Transverse colon (tissue), 4 donors: Measurements from ENCODE around the gene GDPD5. TPM values are rescaled to one million over a fixed set of nuclear protein-coding genes. Genes with fewer than 3 reads are reported as not detected.

Source experiments
- DNase-seq: peaks from one replicate; pipeline ENCODE4 v3.0.0-alpha.2; 2019
- H3K27ac ChIP-seq, 4 donors: fragments of 200-600 bp; sonication (generic); 2 replicates each; pipeline ENCODE4 v1.5.1; 2016 to 2018; ENCODE audit warnings: inconsistent platforms in 4 of 4
- H3K27me3 ChIP-seq: fragments of 200-600 bp; sonication (generic); 2 replicates; pipeline ENCODE4 v1.5.1; 2017; ENCODE audit warnings: inconsistent platforms
- H3K36me3 ChIP-seq, 4 donors: fragments of 200-600 bp; sonication (generic); 2 replicates each; pipeline ENCODE4 v1.5.1; 2017 to 2019; ENCODE audit warnings: inconsistent platforms in 4 of 4
- H3K4me1 ChIP-seq, 4 donors: fragments of 200-600 bp; sonication (generic); 2 replicates each; pipeline ENCODE4 v1.5.1; 2017 to 2020; ENCODE audit warnings: inconsistent platforms in 4 of 4
- H3K4me3 ChIP-seq, 4 donors: fragments of 200-600 bp; sonication (generic); 1 replicate in 1 of 4; 2 replicates in 3 of 4; pipeline versions ENCODE4 v1.5.1 to v1.6.1; 2017 to 2019; ENCODE audit warnings: inconsistent platforms in 4 of 4
- H3K9me3 ChIP-seq, 2 donors: fragments of 200-600 bp; sonication (generic); 2 replicates each; pipeline ENCODE4 v1.5.1; 2017 to 2019; ENCODE audit warnings: inconsistent platforms in 2 of 2
- EP300 ChIP-seq: sonication (generic); formaldehyde crosslinking; IDR thresholded peaks from one replicate; pipeline ENCODE4 v1.6.1; 2017; ENCODE audit warnings: antibody characterized with exemption, low read depth
- POLR2A ChIP-seq: fragments of 450-650 bp; IDR thresholded peaks from one replicate; pipeline ENCODE4 v1.6.1; 2016; ENCODE audit warnings: antibody characterized with exemption, mild to moderate bottlenecking, moderate library complexity
- POLR2AphosphoS5 ChIP-seq, 3 donors: sonication (generic); formaldehyde crosslinking; IDR thresholded peaks; one replicate each; pipeline ENCODE4 v1.6.1; 2016; ENCODE audit warnings: antibody characterized with exemption in 3 of 3
- WGBS, 2 donors: methylation state at CpG; one replicate each; pipeline ENCODE4 v1.1.5; 2018; ENCODE audit warnings: low coverage in 1 of 2; 5-methylcytosine and 5-hydroxymethylcytosine counted together
- in situ Hi-C, 4 donors: fragments of 200-750 bp; cut with MboI; loops; one replicate each; pipeline versions ENCODE4 v1.15.0 to v1.15.1; 2017; ENCODE audit warnings: low sequenced_read_pairs in 3 of 4, low pct_ligation_motif_present in 1 of 4, low pct_unique_long_range_greater_than_20kb in 1 of 4
- intact Hi-C: fragments of 100-400 bp; cut with DNase I; formaldehyde crosslinking; loops from one replicate; pipeline ENCODE4 v1.15.1; 2023; ENCODE audit warnings: low total_unique reads
- total RNA-seq, 4 donors: library from RNA; depleted of rRNA; stranded (reverse); fragments of >200 nt; gene quantifications; one replicate each; pipeline ENCODE4 v1.1.0, GENCODE V29; 2016
- TF ChIP-seq, protein P1 (sequence below), 5 experiments: fragments of 200-600 bp in 3 of 5; fragments of 450-650 bp in 2 of 5; sonication (generic) in 3 of 5; IDR thresholded peaks; 1 replicate in 2 of 5; 2 replicates in 3 of 5; pipeline ENCODE4 v1.5.1; 2016 to 2017; ENCODE audit warnings: antibody characterized with exemption in 5 of 5, inconsistent platforms in 3 of 5, mild to moderate bottlenecking in 2 of 5, moderate library complexity in 1 of 5

GDPD5 gene
- total RNA-seq, 4 donors from 2014 or later = 3.7 to 10.1 (median 7.1) TPM; not detected in 1

DNA sequence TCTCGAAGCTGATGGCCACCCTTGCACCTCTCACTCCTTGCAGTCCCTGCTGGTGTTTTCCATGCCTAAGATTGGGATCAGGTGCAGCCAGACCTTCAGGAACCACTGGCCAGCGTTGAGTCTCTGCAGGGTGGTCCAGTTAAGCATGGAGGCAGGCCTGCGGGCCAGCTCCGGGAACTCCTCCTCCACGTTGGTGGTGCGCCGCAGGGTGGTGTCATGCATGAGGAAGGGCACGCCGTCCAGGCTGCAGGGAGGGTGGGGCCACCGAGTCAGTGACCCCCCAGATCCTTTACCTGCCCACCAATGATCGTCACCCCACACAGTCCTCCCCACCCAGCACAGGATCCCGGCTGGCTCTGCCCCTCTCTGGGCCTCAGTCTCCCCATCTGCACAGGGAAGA is 82.7 kb downstream of the GDPD5 start:
- Histone ChIP-seq H3K27ac (no peak overlapping the region), H3K4me1 (no peaks in the 10 kb centered on the region), H3K4me3 (no peak overlapping the region), H3K36me3 (no peaks in the 10 kb centered on the region), H3K9me3 (no peaks in the 10 kb centered on the region), H3K27me3 (no peaks in the 10 kb centered on the region)
- no peak for DNase-seq
- WGBS, 2 donors = 78% methylated on average over 10 of the region's 12 CpGs; no CpG with 5 or more reads in 1 of the 2 donors
- intact Hi-C loops (no loop called here), in situ Hi-C loops (loop anchor here in 2 of 4 donors (10.0 to 25.0 kb wide), 2 partner anchors 92 to 94 kb away; partner anchors contain the start of gene GDPD5 (in 1 of the 2))
- TF ChIP-seq POLR2A = no peak
- no peak for TF ChIP-seq POLR2AphosphoS5 (IDR thresholded peaks at IDR 0.05)
- TF ChIP-seq, protein P1, sequence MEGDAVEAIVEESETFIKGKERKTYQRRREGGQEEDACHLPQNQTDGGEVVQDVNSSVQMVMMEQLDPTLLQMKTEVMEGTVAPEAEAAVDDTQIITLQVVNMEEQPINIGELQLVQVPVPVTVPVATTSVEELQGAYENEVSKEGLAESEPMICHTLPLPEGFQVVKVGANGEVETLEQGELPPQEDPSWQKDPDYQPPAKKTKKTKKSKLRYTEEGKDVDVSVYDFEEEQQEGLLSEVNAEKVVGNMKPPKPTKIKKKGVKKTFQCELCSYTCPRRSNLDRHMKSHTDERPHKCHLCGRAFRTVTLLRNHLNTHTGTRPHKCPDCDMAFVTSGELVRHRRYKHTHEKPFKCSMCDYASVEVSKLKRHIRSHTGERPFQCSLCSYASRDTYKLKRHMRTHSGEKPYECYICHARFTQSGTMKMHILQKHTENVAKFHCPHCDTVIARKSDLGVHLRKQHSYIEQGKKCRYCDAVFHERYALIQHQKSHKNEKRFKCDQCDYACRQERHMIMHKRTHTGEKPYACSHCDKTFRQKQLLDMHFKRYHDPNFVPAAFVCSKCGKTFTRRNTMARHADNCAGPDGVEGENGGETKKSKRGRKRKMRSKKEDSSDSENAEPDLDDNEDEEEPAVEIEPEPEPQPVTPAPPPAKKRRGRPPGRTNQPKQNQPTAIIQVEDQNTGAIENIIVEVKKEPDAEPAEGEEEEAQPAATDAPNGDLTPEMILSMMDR (IDR thresholded peaks at IDR 0.05) = no peak

DNA sequence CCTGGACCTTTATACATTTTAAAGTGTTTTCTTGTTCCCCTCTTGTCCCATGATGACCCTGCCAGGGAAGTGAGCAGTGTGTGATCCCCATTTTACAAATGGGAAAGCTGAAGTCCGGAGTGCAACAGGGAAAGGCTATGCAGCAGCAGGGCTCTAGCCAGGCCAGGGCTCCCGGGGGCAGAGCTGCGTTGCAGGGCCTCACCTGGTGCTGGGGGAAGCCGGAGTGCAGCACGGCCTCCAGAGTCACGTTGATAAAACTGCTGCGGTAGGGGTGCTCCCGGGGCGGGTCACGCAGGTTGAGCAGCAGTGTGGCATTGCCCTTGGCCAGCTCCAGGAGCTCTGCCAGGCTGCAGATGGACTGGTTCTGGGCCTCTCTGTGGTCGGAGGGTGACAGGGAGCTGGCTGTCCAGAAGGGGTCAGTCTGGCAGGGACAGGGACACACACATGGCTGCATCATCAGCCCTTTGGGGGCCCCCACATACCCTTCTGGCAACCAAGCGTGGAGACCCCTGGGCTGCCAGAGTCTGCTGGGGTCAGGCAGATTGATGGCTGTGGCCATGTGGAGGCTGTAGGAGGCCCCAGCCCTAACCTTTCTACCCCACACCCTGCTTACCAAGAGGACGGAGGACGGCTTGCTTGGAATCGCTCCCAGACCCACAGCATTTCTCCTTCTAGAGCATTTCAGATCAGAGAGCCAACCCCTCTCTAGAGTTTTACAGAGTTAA is 83.4 kb downstream of the GDPD5 start:
- Histone ChIP-seq H3K9me3 (no peaks in the 10 kb centered on the region), H3K27me3 (no peaks in the 10 kb centered on the region), H3K27ac (no peak overlapping the region), H3K4me3 (no peak overlapping the region), H3K36me3 (no peaks in the 10 kb centered on the region), H3K4me1 (no peaks in the 10 kb centered on the region)
- WGBS, 2 donors = 91% methylated on average over 15 of the region's 15 CpGs; no CpG with 5 or more reads in 1 of the 2 donors
- TF ChIP-seq, protein P1 (IDR thresholded peaks at IDR 0.05) = no peak
- TF ChIP-seq EP300 (no peak), POLR2A (no peak), POLR2AphosphoS5 (IDR thresholded peaks at IDR 0.05) (no peak)
- intact Hi-C loops (no loop called here), in situ Hi-C loops (loop anchor here in 2 of 4 donors (10.0 to 25.0 kb wide), 2 partner anchors 92 to 95 kb away; partner anchors contain the start of gene GDPD5 (in 1 of the 2))
- DNase-seq = no peak

DNA sequence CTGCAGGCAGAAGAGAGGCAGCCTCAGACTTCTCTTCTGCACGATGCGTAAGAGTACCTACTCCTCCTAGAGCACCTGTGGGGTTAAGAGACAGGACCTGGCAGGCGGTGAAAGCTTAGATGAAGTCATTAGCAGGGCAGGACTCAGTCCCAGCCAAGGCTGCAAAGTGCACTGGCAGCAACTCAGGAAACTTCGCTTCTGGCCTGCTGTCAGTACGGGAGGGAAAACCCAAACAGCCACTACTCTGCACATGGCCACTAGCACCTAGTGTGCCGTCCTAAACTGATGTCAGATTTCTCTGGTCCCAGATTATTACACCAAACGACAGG is 84.0 kb downstream of the GDPD5 start:
- intact Hi-C loops (no loop called here), in situ Hi-C loops (loop anchor here in 2 of 4 donors (10.0 to 25.0 kb wide), 2 partner anchors 93 to 96 kb away; partner anchors contain the start of gene GDPD5 (in 1 of the 2))
- Histone ChIP-seq H3K27me3 (no peaks in the 10 kb centered on the region), H3K4me3 (no peak overlapping the region), H3K4me1 (no peaks in the 10 kb centered on the region), H3K27ac (no peak overlapping the region), H3K36me3 (no peaks in the 10 kb centered on the region), H3K9me3 (no peaks in the 10 kb centered on the region)
- TF ChIP-seq EP300 = no peak
- TF ChIP-seq, protein P1 (IDR thresholded peaks at IDR 0.05) = no peak
- no peak for TF ChIP-seq POLR2A
- no peak for TF ChIP-seq POLR2AphosphoS5 (IDR thresholded peaks at IDR 0.05)
- 82 to 100% methylated on average over 2 to 7 of the region's 7 CpGs for WGBS, 2 donors
- DNase-seq = no peak

DNA sequence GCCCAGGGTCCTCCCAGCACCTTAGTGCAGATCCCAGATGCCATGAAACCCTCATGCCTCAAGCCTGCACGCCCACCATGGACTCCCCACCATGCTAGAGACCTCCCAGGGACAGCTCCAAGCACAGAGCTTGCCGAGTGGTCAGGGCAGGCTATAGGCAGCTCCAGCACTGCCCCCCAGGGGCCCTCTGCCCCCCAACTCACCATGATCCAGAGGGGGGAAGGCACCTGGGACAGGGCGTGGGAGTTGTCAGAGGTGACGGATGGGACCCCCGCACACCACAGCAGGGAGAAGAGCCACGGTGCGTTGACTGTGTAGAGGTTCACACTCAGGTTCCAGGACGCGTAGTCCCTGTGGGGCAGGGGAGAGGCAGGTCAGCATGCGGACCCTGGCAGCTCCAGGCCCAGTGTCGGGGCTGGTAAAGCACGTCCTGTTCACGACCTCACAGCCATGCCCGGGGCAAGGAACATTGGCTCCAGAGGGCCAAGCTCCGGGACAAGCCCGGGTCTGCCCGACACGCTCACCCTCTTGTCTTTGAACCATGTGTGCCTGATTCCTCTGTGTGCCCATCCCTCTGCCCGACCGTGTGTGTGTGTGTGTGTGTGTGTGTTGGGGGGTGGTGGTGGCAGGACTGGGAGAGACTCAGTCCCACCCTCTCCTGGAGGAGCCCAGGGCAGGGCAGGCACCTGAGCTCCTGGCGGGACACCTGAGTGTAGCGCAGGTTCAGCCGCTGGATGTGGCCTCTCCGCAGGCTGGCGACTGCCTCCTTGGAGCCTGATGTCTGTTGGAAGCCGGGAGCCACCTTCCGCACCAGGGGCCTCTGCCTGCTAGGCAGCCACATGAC is 84.6 kb downstream of the GDPD5 start:
- no peak overlapping the region for H3K27ac ChIP-seq
- 81% methylated on average over 20 of the region's 27 CpGs; no CpG with 5 or more reads in 1 of the 2 donors for WGBS, 2 donors
- no peaks in the 10 kb centered on the region for H3K27me3 ChIP-seq
- intact Hi-C loops = no loop called here
- H3K36me3 ChIP-seq = no peaks in the 10 kb centered on the region
- TF ChIP-seq POLR2A = no peak
- TF ChIP-seq POLR2AphosphoS5 (IDR thresholded peaks at IDR 0.05) = no peak
- no peak for TF ChIP-seq EP300
- TF ChIP-seq, protein P1 (IDR thresholded peaks at IDR 0.05) = no peak
- in situ Hi-C loops = loop anchor here in 2 of 4 donors (10.0 to 25.0 kb wide), 2 partner anchors 94 to 96 kb away; partner anchors contain the start of gene GDPD5 (in 1 of the 2)
- H3K4me1 ChIP-seq = no peaks in the 10 kb centered on the region
- no peak for DNase-seq
- H3K9me3 ChIP-seq = no peaks in the 10 kb centered on the region
- H3K4me3 ChIP-seq = no peak overlapping the region
